DMS53 (cell line): ENCODE data around the gene KIF26B.
A peak's percentile ranks its signal among the peaks of the same experiment; 100 is the strongest.

ENCODE experiments used
- DNase-seq: peaks from one replicate; lab custom pipeline; 2025; lab: John Stamatoyannopoulos, UW

Gene KIF26B

DNA sequence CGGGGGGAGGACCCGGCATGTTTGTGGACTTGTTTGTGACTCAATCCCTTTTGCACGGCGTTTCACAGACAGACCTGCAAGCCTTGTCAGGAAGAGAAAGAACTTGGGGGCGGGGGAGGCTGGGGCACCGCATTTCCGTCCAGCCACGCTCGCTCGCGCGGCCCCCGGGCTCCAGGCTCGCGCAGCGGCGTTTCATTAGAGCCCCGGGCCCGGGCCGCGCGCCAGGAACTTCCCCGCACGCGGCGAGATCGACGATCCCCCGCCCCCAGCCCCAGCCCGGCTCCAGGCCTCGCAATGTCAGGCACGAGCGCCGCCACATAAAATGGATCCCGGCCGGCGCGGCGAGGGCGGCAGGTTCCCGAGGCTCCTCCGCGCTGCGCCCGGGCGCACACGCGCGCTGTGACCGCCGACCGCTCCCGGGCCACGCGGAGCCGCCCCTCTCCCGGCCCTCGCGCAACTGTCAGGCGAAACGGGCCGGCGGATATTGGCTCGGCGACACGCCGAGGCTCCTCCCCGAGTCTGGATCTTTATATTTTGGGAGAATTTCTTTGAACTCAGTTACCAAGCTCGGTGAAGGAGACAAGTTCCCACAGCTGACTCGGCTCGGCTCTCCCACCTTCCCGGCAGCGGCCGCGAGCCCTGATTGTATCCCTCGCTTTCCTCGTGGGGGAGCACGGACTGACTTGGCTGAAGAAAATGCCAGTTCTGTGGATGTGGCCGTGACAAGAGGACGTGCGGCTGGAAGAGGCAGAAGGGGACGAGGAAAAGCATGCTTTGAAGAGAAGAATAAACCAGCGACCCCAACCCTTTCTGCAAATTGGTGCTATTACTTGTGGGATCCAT lies at the start of gene KIF26B:
KIF26B (plus strand) TSS at position 557 of the 843 bp plus-strand sequence. CDS start 440 bp downstream, outside the sequence.
- peak; percentile 89 for DNase-seq

DNA sequence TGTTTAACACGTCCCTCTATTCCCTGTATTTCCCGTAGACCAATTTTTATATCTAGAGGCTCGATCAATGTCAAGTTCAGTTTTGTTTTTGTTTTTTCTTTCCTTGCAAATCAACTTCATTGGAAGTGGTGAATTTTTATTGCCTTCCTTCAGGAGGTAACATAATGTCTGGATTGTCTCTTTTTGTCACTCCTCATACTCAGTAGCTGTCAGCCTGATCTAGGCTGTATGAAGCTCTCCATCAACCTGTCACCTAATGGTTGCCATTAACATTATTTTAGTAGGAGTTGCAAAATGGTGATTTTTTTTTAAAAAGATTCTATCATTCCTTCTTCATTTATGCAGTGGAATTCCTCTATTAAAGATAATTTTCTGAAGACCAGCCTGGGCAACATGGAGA lies 49.7 kb upstream of the KIF26B start:
- DNase-seq = no peak

DNA sequence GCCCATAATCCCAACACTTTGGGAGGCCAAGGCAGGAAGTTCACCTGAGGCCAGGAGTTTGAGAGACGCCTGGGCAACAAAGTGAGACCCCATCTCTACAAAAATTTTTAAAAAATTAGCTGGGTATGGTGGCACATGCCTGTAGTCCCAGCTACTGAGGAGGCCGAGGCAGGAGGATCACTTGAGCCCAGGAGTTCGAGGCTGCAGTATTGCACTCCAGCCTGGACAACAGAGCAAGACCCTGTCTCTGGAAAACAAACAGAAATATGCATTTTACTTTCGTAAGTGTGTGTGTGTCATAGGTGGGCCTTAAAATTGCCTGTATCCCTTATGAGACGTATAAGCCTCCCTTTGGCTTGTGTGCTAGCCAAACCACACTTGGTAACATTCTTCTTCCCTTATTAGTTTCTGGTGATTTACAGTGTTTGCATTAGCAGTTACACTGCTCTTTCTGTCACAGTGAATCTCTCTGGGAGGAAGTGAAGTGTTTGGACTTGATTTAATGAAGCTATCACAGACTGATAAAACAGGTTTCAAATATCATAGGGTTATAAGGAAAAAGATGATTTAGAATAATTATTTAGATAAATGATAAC lies 48.9 kb upstream of the KIF26B start:
- DNase-seq = peak; percentile 51

DNA sequence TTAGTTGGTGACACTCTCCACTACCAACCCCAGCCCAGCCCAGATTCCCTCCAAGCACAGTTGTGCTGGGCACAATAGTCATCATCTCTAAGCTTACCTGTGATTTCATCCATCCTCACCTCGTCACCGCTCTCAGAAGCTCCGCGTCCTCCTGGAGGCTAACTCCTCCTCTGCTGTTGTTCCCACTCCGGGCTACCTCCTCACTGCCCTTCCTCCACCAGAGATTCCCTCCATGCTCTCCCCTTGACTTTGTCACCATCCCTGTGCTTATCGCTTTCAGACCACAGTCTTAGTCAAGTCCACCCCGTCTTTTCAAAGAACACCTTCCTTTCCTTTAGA lies 47.0 kb upstream of the KIF26B start:
- peak; percentile 38 for DNase-seq

DNA sequence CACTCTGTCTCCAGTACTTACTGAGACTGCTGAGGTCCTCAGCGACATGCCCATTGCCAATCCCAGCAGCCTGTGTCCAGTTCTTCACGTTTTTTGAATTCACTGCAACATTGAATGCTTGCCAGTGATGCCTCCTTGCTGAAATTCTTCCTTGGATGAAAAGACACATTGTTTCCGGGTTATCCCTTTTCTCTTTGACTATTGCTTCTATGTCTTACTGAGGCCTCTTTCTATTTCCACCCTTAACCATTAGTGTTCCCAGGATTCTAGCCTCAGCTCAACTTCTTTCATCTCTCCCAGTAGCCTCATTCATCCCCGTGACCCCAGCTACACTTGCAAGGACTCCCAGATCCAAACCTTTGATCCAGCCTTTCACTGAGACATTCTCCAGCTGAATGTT lies 46.5 kb upstream of the KIF26B start:
- no peak for DNase-seq

DNA sequence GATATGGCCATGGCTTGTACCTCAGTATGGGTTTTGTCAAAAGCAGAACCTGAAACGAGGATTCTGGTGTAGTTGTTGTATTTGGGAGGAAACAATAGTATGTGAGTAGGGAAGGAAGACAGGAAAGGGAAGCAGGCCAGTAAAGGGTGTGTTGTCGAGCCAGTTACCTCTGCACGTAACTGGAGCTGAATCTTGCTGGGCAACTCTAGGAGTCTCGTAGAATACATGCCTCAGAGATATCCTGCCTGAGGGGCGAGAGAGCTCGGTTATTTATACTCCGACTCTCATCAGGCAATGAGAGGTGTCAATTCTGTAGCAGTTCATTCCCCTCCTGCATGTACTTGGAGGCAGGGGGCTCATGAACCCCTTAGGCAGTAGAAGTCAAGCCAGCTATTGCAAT lies 45.9 kb upstream of the KIF26B start:
- DNase-seq = no peak

DNA sequence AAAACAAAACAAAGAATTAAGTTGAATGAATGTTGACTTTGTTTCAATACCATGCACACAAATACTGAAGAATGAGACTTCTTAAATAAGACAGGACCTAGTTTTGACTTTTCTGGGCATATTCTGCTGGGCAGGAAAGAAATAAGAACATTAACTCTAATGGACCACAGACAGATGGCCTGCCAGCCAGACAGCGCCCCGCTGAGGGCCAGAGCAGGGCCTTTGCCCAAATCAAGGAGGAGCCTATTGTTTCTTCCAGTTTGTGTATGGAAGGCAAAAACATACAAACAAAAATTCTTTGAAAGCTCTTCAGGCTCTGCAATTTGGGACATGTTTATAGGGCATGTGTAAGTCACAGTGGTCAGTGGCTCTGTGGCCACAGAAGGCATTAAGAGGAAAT lies 44.4 kb upstream of the KIF26B start:
- no peak for DNase-seq

DNA sequence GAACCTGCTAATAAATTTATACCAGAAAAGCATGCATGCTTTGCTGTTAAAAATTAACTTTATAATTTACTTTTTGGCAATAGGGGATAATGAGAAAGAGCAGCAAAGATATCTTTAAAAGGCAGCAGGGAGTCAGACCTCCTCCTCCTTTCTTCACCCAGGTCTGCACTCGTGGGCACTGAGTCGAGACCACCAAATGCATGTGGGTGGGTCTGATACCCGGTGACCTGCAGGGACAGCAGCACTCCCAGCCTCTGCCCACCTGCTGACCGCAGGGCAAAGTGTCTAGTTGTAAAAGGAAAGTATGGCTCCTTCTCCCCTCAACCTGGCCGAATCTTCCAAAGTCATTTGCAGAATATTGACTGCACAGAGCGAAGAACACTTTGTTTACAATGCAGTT lies 43.7 kb upstream of the KIF26B start:
- no peak for DNase-seq

DNA sequence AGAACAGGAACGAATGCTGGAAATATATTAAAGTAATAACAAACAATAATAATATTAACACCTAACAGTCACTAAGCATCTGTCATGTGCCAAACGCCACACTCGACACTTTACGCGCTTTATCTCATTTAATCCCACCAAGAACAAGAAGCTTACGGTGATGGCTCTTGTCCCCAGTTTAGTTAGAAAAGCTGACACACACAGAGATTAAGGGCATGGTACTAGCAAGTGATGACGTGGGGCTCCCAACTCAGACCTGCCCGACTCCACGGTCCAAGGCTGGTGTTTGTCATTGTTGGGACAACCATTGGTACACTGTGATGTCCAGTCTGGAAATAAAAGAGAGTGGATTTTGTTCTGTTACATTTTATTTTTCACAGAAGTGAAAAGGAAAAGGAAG lies 41.1 kb upstream of the KIF26B start:
- DNase-seq = no peak

DNA sequence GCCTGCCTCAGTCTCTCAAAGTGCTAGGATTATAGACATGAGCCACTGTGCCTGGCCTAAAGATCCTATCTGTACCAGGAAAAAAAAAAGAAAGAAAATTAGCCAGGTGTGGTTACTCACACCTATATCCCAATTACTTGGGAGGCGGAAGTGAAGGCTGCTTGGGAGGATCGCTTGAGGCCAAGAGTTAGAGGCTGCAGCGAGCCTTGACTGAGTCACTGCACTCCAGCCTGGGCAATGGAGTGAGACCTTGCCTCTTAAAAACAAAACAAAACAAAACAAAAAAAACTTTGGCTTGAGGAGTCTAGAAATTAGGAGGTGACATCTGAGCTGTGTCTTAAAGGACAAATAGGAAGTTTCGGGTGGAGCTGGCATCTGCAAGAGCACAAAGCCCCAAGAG lies 38.7 kb upstream of the KIF26B start:
- no peak for DNase-seq

DNA sequence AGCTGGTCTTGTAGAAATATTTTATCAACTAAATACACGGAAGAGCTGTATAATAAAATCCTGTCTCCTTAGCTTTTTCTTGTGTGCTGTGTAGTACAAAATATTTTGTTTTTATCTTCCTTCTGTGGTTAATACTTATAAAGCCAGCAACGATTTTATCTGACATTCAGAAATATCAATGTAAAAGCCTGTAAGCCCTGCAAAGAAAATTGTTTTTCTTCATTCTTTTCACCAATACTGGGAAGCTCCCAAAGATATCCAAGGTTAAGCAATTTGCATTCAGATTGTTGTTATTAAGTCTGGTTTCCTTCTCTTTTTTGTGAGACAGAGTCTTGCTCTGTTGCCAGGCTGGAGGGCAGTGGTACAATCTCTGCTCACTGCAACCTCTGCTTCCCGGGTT lies 38.0 kb upstream of the KIF26B start:
- no peak for DNase-seq

DNA sequence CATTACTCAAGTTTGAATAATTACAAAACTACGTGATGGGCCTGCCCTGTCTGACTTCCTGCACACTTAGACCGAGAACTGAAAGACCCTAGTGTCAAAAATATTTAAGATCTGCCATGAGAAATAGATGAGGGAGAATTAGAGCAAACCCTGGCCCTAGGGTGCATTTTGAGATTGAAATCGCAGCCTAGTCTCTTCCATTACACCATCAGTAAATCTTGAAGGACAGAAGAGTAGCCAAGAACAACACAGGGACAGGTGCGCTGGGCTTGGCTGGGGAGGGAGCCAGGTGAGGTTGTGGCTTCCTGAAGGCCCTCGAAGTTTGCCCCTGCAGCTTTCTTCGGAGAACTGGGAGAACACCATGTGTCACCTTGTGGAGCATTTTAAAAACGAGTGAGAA lies 36.7 kb upstream of the KIF26B start:
- no peak for DNase-seq

DNA sequence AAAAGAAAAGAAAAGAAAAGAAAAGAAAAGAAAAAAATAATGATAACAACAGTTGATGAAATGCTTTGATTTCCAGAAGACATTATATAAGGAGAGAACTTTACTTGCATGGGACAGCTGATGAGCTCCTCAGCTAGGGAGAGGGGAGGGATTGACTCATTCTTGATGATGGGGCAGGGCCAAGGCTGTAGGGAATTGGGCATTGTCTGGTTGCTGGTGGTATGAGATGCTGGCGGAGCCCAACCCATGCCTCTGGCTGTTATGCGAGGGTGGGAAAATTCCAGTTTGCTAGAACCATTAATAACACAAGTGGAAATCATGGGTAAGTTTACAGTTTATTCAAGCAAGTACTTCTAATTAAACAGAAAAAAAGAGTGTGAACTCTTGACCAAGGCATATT lies 36.0 kb upstream of the KIF26B start:
- DNase-seq = no peak

DNA sequence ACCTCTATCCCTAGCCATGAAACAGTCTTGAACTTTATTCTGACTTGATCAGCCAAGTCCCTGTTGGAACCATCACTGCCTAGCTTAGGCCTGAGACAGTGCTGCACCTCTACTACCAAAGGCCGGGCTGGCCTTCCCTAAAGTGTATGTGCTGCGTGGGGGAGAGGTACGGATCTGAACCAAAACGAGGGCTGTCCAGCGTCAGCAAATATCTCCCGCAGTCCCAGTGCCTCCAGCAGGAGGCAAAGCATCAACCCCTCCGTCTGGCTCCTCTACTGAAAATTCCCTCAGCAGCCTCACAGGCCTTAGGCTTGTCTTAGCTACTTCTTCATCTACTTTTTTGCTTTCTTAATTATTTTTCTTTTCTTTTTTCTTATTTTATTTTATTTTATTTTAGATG lies 33.3 kb upstream of the KIF26B start:
- no peak for DNase-seq

DNA sequence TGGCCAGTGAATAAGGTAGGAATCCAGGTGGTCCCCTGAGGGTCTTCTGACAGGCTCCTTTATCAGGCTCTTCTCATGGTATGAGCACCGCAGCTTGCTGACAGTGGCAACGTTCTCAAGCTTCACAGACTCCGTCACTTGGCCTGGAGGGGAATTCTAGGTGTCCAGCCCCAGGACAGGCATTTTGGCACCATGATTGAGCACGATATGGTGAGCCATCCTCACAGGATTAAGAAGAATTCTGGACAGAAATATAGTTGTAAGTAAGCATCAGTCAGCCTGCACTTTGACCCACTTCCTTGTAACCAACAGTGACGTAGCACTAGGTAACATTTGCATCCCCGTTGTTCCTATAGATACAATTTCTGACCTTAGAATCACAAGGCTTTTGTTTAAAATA lies 30.5 kb upstream of the KIF26B start:
- no peak for DNase-seq

DNA sequence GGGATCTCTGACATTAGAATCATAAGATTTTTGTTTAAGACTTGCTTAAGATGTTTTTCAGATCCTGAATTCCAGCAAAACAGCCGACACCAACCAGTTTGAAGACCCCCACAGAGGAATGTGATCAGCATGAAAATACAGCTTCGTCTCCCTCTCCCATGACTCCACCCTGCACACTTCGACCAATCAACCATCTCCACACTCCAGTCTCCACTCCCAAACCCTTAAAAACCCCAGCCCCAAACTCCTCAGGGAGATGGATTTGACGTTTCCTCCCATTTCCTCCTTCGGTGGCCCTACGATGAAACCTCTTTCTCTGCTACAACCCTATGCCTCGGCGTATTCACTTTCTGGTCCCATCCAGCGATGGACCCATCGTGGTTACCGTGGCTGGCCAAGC lies 30.1 kb upstream of the KIF26B start:
- DNase-seq = no peak

DNA sequence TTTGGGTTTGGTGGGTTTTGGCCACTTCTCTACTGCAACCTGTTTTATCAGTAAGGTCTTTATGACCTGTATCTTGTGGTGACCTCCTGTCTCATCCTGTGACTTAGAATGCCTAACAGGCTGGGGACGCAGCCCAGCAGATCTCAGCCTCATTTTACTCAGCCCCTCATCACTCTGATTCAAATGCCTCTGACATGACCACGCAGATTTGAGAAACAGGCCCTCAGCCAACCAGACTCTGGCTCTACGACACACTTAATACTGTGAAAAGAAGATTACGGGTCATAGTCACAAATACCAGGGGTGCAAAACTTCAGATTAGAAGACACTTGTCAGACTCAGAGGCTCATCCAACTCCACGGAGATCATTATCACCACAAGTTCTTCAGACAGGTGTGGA lies 28.3 kb upstream of the KIF26B start:
- no peak for DNase-seq

DNA sequence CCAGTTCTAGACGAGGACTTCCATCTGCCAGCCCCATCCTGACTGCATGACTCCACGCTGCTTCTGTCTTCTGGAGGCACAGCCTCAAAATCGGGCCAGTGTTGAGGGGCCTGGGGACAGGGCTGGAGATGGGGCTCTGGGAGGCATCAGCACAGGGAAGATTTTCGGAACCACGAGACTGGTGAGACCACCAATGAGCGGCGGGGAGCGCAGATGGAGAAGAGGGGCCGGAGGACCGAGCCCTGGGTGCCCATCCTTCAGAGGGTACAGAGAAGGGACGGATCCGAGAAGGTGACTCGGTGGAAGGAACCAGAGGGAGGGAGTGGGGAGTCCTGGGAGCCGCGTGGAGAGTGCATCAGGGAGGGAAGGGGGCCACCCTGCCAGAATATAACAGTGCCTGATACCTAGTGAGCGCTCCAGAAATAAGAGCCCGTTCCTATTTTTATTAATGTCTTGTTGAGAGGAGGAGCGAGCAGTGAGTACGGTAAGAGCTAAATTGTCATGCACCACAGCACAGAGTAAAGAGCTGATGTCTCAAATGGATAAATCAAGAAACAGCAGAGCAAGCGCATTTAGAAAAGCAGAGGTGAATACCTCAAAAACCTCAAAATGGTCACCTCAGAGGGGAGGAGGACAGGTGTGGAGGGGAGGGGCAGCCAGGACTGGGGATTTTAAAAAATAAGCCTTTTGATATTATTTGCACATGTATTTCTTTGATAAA lies 26.2 kb upstream of the KIF26B start:
- no peak for DNase-seq

DNA sequence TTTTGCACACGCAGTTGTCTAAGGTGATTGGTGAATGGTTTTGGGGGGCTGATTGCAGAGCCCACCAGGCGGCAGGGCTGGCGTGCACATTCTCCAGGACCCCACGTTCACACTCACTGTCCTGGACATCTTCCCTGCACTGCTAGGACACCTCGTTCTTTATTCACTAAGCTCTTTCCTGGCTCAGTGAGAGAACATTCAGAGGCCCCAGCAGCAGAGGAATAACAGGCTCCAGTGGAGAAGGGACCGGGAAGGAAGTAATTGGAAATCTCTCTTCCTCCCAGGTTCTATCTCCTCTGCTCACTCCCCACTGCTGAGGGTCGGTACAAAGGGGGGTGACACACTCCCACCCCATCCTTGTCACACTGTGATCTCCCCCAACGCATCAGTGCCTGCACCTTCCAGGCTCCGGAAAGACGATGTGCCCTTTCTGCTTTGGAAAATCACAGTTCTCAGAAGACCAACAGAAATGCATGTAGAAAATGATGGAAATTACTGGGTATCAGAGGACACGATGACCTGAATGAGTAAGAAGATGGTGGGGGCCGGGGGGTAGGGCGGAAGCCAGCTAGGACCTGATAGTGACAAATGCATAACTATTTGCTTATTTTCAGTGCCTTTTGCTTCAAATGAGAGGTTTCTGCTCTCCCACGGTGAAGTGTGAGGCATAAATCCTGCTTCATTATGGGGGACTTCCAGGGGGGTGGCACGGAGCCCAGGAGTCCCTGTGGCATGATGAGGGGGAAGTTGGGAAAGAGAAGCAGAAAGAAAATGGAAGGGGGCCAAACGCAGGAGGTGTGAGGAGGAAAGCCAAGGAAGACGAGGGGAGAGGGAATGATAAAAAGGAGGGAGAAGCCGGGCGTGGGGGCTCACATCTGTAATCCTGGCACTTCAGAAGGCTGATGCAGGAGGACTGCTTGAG lies 25.2 kb upstream of the KIF26B start:
- no peak for DNase-seq

DNA sequence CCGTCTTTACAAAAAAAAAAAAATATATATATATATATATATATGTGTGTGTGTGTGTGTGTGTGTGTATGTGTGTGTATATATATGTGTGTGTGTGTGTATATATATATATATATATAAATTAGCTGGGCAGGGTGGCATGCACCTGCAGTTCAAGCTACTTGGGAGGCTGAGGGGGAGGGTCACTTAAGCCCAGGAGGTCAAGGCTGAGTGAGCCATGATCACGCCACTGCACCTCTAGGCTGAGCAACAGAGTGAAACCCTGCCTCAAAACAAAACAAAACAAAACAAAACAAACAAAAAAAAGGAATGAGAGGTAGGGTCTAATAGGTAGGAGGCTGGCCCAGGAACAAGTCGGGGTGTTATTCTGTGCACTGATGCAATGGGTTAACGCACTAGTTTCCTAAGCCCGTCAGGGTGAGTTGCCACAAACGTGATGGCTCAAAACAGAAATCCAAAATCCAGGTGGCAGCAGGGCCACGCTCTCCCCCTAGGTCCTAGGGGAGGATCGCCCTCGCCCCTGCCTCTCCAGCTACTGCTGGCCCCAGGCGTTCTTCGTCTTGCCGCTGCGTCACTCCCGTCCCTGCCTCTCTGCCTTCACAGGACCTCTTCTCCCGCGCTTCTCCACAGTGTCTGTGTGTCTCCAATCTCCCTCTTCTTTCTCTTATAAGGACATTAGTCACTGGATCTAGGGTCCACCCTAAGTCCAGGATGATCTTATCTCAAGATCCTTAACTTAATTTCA lies 24.3 kb upstream of the KIF26B start:
- peak; percentile 46 for DNase-seq

DNA sequence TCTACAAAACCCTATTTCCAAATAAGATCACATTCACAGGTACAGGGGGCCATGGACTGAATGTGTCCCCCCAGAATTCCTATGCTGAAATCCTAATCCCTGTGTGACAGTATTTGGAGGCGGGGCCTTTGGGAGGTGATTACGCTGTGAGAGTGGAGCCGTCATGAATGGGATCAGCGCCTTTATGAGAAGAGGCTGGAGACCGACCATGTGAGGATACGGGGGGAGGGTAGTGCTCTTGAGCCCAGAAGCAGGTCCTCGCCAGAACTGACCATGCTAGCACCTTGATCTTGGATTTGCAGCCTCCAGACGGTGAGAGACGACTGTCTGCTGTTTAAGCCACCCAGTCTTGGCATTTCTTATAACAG lies 23.8 kb upstream of the KIF26B start:
- peak; percentile 42 for DNase-seq

DNA sequence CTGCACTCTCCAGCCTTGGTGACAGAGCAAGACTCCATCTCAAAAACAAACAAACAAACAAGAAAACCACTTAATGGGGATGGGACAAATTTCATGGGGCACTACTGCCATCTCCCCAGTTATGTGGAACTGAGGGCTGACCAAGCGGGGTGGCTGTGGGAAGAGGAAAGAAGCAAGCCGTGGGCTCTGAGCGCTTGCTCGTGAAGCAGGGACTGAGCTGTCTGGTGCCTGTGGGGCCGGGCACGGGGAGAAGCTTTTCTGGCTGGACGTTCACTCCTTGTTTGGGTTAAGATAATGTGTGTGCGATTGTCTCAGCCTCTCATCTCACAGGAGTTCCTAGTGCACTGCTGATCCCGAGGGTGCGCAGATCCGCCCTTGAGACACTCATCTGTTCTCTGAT lies 22.0 kb upstream of the KIF26B start:
- no peak for DNase-seq
